Measurements from ENCODE around the gene ZNF541. TPM values are rescaled to one million over a fixed set of nuclear protein-coding genes. Genes with fewer than 3 reads are reported as not detected.
"Not testable (repeated sequence)": the region's sequence is repeated elsewhere in the genome, so short reads cannot be mapped to it uniquely, and the experiment has no call there.

The ZNF541 gene
- total RNA-seq, 1 donor from 2014 or later: 0.99 TPM

GRCh38 chr19:47603706-47604565 lies 31.0 kb upstream of the ZNF541 start:
- no peak for DNase-seq
- intact Hi-C loops (cut with micrococcal nuclease): no loop called here
- Histone ChIP-seq H3K9me3 (replicated peaks) (no peaks in the 10 kb centered on the region), H3K36me3 (no peaks in the 10 kb centered on the region), H3K4me1 (peaks cover 35% of the 10 kb centered on the region), H3K27ac (replicated peaks) (no peak overlapping the region), H3K27me3 (ENCODE audit: low read depth) (no peaks in the 10 kb centered on the region), H3K4me3 (no peak overlapping the region)
- no peak for TF ChIP-seq CTCF (IDR thresholded peaks at IDR 0.05; ENCODE audit: borderline replicate concordance)

- intact Hi-C loops (cut with micrococcal nuclease): no loop called here
- peaks cover 25% of the 10 kb centered on the region for H3K4me1 ChIP-seq
- H3K9me3 ChIP-seq (replicated peaks): no peaks in the 10 kb centered on the region
- peak overlapping the region; percentile 69 for H3K4me3 ChIP-seq
- peak overlapping the region; percentile 85 for H3K27ac ChIP-seq (replicated peaks)
- H3K27me3 ChIP-seq (ENCODE audit: low read depth): no peaks in the 10 kb centered on the region
- no peak for TF ChIP-seq CTCF (IDR thresholded peaks at IDR 0.05; ENCODE audit: borderline replicate concordance)
- DNase-seq: no peak
- H3K36me3 ChIP-seq: no peaks in the 10 kb centered on the region
These were observed 28.4 kb upstream of the ZNF541 start for GRCh38 chr19:47601180-47601904.

- Histone ChIP-seq H3K4me1 (peaks cover 25% of the 10 kb centered on the region), H3K36me3 (no peaks in the 10 kb centered on the region), H3K4me3 (peak overlapping the region; percentile 69), H3K27ac (replicated peaks) (peak overlapping the region; percentile 85), H3K27me3 (ENCODE audit: low read depth) (no peaks in the 10 kb centered on the region), H3K9me3 (replicated peaks) (no peaks in the 10 kb centered on the region)
- TF ChIP-seq CTCF (IDR thresholded peaks at IDR 0.05; ENCODE audit: borderline replicate concordance): no peak
- intact Hi-C loops (cut with micrococcal nuclease): no loop called here
- peak; percentile 100 for DNase-seq
These were observed 27.6 kb upstream of the ZNF541 start for GRCh38 chr19:47600246-47601179.

GRCh38 chr19:47599671-47600245 lies 26.8 kb upstream of the ZNF541 start:
- H3K27ac ChIP-seq (replicated peaks): peak overlapping the region; percentile 85
- H3K36me3 ChIP-seq; H3K27me3 ChIP-seq (ENCODE audit: low read depth); H3K9me3 ChIP-seq (replicated peaks); DNase-seq: not testable (repeated sequence)
- intact Hi-C loops (cut with micrococcal nuclease): loop anchor here (10.0 kb wide), 1 partner anchor 75 kb away; no protein-coding TSS in a partner anchor
- peaks cover 25% of the 10 kb centered on the region for H3K4me1 ChIP-seq
- peak overlapping the region; percentile 69 for H3K4me3 ChIP-seq

GRCh38 chr19:47598407-47599349 lies 25.7 kb upstream of the ZNF541 start:
- no peaks in the 10 kb centered on the region for H3K27me3 ChIP-seq (ENCODE audit: low read depth)
- no peak for DNase-seq
- intact Hi-C loops (cut with micrococcal nuclease): loop anchor here (10.0 kb wide), 1 partner anchor 74 kb away; no protein-coding TSS in a partner anchor

More at GRCh38 chr19:47598407-47599349, 25.7 kb upstream of the ZNF541 start:
- Histone ChIP-seq H3K4me1 (peaks cover 25% of the 10 kb centered on the region), H3K36me3 (no peaks in the 10 kb centered on the region), H3K9me3 (replicated peaks) (no peaks in the 10 kb centered on the region), H3K27ac (replicated peaks) (peak overlapping the region; percentile 85), H3K4me3 (peak overlapping the region; percentile 69)
- TF ChIP-seq CTCF (IDR thresholded peaks at IDR 0.05; ENCODE audit: borderline replicate concordance): no peak
